ENCODE measurements around the gene EXOC4.

The EXOC4 gene

DNA sequence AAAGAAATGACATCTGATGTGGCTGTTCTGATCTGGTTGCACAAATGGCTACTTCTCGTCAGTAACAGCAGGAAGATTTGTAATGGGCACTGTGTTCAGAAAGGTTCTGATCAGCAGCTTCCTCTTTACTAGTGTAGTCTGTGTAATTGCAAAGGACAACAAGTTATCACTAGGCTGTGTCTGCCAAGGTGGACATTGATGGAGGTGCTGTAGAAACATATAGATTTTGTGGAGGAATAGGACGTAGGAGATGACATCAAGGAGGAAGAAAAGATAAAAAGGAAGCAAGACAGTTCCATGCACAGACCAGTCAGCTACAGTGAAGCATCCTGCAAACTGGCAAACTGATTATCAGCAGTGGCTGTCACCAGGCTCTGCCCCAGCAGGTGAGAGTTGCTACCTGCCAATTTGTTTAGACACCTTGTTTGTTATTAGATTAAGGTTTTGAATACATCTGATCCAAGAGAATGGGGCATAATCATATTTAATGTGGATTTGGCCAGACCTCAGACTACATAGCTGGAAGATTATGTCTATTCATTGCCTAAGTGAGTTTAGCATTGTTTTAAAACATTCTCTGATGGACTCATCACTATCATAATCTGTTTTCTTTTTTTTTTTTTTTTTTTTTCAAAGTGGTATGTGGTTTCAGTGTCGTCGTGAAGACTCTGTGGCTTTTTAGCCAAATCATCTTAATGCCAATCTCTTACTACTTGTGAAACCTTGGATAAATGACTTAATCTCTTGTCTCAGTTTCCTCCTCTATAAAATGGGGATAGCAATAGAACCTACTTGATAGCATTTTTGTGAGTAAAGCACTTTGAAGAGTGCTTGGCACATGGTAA, 456.4 kb downstream of the EXOC4 start:
- no peak for DNase-seq (ENCODE audit: low read depth)

DNA sequence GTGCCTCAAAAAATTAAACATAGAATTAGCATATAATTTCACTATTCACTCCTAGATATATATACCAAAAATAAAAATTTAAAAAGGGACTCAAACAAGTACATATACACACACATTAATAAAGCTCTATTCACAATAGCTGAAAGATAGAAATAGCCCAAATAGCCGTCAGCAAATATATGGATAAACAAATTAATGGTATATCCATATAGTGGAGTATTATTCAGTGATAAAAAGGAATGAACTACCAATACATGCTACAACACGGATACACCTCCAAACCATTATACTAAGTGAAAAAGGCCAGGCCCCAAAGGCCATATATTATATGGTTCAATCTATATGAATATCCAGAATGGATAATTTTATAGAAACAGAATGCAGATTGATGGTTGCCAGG, 459.7 kb downstream of the EXOC4 start:
- DNase-seq (ENCODE audit: low read depth) = no peak

DNA sequence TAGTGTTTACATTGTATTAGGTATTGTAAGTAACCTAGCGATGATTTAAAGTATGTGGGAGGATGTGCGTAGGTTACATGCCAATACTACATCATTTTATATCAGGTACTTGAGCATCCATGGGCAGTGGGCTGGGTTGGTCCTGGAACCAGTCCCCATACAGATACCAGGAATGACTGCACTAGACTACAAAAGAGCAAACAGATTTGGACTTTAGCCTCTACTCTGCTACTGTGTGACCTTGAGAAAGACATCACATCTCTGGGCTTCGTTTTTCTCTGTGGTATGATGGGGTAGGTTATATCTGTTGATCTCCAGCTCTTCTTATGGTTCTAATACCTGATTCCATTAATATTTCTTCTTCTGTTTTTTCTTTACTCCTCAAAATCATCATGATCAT, 461.8 kb downstream of the EXOC4 start:
- DNase-seq (ENCODE audit: low read depth) = no peak

DNA sequence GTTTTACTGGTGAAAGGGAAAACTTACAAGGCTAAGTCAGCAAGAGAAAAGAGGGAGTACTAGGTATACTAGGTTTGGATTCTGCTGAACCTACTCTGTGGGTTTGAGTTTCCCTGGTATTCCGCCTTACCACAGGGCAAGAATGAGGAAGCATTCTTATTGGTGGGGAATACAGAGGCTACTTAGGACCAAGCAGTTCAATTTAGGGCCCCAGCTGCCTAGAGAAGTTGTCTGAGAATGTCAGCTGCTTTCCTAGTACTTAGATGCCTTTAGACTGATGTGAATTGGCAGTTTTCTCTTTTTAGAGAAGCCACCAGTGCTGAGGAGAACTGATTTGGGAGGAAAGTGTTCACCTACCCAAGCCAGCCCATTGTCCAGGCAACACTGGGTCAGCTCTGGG, 465.3 kb downstream of the EXOC4 start:
- no peak for DNase-seq (ENCODE audit: low read depth)

DNA sequence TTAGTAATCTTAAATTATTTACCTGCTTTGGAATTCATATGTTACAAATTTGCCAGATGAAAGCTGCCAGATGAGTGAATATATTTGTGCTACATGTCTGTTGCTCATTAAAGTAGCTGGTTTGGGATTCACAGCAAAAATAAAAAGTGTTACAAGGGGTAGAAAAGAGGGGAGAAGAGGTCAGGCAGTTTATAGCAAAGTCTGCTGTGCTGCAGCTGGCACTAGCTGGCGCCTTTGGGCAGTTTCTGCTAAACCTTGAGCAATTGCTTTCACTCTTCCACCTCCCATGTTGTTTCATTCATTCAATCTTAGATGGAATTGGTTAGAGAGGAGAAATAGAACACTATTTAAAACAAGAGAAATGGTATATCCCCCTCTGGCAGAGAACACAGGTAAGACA, 470.2 kb downstream of the EXOC4 start:
- DNase-seq (ENCODE audit: low read depth) = no peak

DNA sequence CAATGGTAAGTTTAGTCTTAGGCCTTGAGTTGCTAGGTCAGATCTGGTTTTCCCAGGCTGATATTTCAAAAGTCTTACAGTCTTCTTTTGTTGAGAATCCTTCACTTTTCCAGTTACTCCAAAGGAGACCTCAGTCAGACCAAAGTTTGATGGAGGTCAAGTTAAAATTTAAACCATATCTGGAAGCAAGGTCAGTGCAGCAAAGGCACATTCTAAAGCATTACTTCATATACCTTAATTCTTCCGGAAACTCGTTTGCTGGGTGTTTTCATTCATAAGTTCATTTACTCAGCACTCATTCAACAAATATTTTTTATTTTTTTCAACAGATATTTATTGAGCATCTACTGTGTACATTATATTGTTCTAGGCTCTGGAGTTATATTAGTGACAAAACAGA, 471.3 kb downstream of the EXOC4 start:
- no peak for DNase-seq (ENCODE audit: low read depth)

DNA sequence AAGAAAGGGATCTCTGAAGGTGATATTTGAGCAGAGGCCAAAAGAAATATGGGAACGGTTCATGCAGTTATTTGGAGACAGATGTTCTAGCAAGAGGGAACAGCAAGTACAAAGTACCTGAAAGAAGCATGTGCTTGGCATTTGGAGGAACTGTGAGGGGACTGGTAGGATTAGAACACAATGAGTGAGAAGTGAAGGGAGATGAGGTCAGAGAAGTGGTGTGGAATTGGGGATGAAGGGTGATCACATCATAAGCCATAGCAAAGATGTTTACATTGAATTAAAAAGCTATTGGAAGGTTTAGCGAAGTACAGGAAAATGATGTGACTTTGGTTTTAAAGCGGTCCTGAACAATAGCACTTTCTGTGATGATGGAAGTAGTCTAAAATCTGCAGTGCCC, 471.8 kb downstream of the EXOC4 start:
- DNase-seq (ENCODE audit: low read depth) = no peak

DNA sequence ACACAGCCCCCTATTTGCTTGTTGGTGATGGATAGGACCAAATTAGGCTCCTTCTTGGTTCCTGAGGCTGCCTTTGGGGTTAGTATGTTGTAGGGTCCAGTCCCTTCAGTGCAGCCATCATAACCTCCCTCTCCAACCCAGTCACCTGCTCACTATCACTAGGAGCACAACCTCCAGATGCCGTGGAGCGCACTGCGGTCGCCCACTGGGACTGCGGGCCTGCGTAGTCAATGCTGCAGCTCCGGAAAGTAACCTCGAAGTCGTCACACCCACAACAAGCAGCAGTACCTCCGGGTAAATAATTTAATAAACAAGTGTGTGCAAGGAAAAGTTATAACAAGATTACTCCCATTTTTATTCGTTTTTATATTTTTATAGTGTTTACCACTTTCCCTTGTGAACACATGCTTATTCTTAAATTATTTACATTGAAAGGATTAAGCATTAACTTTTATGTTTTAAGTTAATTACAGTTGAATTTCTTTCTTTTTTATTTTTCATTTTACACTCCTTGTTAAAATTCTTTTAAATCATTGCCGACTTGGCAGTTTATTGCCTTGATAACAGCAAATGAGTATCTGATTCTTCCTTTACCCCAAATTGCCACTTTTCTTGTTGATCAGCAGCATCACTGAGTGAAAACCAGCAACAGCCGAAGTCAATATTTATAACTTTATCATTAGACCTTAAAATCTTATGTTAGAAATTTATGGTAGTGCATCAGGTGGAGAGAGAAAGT, 474.8 kb downstream of the EXOC4 start:
- no peak for DNase-seq (ENCODE audit: low read depth)

DNA sequence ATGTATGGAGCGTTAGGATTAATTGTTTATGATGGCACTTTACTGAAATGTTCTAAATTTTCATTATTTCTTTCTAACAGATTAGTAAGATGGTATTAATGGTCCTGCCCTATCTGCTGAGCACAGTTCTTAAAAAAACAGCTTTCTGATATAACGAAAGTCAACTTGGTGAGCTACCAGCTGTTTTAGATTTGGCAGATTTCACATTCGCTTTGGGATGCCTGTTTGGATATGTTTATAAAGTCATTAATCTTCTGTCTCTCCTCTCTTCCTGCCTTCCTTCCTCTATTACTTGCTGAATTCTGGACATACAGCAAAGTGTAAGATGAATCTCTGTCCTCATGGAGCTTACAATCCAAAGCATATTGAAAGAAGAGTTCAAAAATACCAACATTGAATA, 477.5 kb downstream of the EXOC4 start:
- DNase-seq (ENCODE audit: low read depth) = no peak

DNA sequence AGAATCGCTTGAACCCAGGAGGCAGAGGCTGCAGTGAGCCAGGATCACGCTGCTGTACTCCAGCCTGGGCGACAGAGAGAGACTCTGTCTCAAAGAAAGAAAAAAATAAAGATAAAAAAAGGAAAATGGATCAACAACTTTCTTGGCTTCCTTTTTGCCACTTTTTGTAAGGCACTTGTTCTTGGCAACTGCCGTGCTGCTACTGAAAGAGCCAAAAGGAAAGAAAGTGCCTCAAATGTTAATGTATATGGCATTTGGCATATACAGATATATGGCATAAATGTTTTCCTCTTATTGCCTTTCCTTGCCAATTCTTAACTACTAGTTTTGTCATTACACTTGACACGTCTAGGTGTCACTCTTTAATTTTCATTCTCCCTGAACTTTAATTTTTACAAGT, 480.5 kb downstream of the EXOC4 start:
- DNase-seq (ENCODE audit: low read depth) = no peak

DNA sequence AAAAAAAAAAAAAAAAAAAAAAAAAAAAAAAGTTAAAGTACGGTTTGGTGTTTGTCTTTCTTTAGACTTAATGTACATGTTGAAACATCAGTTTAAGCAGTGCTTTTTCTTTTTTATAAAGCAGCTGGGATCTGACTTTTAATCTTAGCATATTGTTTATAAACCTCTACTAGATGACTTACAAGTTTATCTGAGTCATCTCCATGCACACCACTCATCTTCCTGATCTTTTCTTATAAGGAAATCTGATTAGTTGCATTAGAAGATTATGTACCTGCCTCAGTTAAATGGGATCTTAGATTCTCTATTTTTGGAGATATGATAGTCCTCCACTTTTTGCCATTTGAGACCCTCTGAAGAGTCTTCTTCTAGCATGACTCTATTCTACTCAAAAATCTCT, 482.3 kb downstream of the EXOC4 start:
- DNase-seq (ENCODE audit: low read depth) = no peak

DNA sequence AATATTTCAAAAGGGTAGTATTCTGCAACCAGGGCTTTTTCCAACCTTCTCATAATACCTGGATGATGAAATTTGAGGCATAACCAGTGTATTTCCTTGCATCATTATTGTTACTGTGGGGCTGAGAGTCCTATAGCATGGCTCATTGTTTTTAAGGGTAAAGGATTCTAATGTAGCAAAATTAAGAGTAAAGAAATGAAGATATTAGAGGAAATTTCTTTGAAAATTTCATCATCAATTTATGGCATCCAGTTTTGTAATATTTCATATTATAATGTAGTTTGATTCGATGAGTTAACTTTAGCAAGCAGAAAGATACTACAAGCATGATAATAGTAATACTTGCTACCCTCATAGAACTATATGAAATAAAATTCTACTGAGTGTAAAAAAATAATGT, 486.9 kb downstream of the EXOC4 start:
- DNase-seq (ENCODE audit: low read depth) = no peak

DNA sequence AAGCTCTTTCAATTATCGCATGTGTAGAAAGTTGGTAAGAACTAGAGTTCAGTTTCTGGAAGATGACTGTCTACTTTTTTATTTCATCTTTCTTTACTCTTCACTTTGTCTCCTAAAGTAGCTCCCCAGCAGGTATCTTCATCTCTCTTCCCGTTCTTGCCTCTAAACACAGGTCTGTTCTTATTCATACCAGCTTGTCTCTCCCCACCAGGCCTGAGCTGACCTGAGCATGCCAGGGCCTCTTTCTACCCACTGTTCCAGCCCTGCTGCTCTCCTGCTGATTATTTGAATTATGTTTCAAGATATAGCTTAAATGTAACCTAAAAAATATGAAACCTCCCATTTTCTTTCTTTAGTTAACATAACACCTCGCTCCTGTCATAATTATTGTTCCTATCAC, 488.2 kb downstream of the EXOC4 start:
- DNase-seq (ENCODE audit: low read depth) = no peak

DNA sequence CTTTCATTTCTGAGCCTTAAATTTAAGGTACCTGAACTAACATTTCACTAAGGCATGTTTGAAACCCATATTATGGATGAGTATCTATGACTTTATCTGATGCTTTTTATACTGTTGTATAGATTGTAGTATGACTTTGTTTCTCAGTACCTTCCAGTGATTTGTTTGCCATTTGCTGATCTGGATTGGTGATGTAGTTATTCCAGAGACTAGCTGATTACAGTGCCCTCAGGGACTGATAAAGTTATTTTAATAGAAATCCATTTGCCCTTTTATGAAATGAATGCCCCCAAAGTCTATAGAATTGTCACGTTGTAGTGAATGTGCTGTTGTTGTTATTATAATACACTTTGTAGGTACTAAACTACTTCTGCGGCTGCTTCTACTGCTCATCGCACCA, 488.8 kb downstream of the EXOC4 start:
- DNase-seq (ENCODE audit: low read depth) = no peak

DNA sequence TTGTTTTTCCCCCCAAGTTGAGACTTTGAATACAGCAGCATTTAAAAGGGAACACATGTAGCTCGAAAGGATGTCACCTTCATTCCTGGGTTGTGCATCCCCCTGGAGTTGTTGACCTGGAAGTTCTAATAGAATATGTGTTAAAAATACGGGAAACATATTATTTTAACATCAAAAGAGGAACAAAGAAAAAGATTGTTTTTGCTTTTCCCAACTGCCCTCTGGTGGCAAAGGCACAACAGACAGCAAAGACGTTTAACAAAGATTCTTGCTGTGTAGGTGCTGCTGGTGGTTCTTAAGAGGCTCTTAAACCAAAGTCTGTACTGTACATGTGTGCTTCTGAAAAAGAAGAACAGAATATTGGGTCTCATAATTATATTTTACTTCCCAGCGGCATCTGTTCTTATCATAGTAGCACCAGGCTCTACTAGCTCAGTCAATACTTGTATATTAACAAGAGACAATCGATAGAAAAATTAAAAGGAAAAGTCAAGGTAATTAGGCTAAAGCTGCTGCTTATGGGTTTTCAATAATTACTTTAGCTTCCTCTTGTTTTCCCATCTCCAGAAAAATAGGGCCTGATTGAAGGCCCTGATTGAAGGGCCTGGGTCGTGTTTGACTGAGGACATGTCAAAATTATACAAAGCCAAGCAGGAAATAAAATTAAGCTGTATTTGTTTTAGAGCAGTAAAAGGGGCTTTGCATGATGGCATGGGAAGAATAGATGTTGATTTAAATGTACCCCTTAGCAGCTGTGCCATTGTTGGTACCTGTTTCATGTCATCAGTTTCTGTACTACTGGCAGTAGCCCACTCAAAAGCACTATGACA, 490.0 kb downstream of the EXOC4 start:
- DNase-seq (ENCODE audit: low read depth) = no peak

DNA sequence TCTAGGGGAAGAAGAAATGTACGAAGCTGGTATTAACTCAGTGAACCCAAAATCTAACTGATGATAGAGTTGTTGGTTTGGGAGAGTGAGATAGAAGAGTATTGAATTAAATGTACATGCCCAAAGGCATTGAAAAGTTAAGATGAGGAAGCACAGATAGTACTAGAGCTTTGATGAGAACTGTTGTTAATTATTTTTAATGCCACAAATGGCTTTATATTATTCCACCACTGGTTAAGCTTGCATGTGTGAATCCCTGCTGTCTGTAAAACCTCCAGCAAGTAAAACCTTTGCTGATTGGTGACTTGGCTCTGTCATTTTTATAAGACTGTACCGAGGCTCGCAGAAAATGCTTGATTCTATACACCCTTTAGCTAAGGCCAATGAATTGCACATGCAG, 491.6 kb downstream of the EXOC4 start:
- no peak for DNase-seq (ENCODE audit: low read depth)

DNA sequence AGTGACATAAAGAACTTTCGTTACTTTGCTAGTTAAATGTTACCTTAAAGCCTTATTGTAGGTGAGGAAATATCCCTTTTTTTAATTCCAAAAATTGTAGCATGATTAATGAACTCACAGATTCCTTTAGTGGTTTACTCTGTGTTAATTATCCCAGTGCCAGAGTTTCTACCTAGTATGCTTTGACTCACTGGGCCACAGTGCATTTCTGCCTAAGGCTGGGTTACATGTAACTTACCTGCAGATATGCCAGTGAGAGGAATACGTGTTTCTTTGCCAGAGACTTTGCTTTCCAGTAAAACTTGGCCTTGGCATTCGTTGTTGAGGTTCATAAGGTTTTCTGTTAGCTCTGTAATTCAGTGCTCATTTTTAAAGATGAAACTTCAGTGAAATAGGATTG, 493.4 kb downstream of the EXOC4 start:
- no peak for DNase-seq (ENCODE audit: low read depth)

DNA sequence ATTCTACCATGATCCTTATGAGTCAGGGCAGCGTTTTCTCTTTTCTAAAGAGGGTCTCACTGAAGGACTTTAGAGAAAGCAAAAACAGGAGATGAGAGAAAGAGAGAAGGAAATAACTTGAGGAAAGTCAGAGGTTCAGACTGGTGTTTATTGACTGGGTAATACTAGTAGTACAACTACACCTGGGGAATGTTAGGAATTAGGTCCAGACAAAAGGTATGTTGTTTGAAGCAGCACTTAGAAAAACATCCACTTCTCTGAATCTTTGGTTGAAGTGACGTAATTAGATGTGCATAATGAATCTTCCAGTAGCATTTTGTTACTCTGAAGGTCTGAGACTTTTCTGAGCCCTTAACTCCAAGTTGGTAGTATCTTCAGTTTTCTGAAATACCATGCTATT, 494.0 kb downstream of the EXOC4 start:
- DNase-seq (ENCODE audit: low read depth) = no peak

DNA sequence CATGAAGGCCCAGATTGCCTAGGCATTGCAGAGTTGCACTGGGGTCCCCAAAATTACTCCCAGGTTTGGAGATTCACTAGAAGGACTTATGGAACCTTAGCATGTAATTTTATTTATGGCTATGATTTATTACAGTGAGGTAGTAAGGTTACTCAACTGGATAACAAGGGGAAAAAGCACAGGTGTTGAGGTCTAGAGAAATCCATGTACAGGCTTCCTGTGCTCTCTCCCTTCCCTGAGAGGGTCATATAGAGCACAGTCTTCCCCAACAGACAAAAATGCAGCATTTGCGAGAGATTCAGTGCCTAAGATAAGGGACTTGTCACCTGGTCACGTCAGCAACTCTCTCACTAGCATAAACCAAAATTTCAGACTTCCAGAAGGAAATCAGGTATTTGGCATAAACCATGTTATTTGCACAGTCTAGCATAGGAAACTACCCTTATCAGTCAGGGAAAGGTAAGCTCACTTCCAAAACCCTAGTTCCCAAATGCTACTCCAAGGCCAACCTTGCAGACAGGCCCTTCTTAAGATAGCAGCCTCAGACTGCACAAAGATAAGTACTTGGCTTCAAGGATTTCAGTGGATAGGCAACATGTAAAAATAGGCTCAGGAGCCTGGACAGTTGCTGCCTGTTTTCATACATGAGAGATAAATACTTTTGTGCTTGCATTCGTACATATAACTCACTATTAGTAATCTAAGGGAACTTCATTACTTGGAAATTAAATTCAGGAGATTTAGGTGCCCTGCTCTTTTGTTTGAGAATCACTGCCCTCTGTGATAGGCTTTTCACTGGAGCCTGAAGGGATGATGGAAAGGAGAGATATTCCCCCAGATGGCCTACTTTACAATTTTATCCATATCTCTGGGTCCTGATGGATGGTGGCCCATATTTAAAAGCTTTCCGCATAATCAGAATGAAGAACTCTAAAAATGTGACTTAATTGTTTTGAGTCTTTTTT, 495.8 kb downstream of the EXOC4 start:
- DNase-seq (ENCODE audit: low read depth) = no peak

DNA sequence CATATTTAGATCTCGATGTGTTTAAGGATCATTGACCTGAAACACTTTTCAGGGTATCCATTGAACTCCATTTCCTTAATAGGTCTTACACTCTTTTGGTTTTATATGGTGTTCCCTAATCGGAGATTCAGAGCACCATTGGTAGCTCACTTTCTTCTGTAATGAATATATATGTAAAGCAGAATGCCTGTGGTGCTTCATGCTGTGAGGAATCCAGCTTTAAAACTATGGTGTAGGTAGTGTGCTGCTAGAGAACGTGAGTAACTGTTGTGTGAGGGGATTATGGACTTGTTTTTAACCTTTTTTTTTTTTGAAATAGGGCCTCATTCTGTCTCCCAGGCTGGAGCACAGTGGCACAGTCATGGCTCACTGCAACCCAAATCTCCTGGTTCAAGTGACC, 497.4 kb downstream of the EXOC4 start:
- no peak for DNase-seq (ENCODE audit: low read depth)

DNA sequence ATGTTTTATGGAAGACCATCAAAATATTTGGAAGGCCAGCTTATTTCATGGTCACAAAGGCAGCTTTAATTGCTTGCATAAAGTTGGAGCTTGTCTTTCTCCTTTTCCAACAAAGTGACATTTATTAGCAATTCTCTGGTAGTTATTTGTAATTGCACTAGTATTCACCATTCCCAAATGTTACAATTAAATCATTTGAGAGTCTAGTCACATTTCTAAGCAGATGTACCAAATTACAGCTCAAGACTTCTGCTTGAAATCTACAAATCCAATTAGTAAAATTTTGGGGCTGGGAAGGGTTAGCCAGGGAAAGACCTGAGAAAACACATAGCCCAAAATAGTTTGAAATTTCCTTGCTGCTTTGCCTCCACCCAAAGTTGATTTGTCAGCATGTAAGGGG, 498.2 kb downstream of the EXOC4 start:
- no peak for DNase-seq (ENCODE audit: low read depth)

DNA sequence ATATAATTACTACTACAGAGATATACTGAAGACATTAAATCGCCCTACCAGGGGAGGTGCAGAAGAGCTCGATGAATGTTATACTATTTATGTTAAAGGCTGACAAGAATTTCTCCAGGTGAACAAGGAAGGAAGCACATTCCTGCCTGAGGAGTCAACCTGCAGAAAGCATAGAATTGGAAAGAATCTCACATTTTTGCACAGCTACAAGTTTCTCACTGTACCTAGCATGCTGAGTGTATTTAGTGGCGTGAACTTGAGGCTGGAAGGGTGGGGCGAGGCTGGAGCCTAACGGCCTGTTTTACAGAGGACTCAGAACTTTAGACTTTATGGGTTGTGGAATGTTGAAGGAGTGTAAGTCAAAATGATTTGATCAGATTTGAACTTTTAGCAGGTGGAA, 500.6 kb downstream of the EXOC4 start:
- DNase-seq (ENCODE audit: low read depth) = no peak
